ENCODE data around the gene PADI3.
A peak's percentile ranks its signal among the peaks of the same experiment; 100 is the strongest.
"Not testable (repeated sequence)": the region's sequence is repeated elsewhere in the genome, so short reads cannot be mapped to it uniquely, and the experiment has no call there.

Gene PADI3

DNA sequence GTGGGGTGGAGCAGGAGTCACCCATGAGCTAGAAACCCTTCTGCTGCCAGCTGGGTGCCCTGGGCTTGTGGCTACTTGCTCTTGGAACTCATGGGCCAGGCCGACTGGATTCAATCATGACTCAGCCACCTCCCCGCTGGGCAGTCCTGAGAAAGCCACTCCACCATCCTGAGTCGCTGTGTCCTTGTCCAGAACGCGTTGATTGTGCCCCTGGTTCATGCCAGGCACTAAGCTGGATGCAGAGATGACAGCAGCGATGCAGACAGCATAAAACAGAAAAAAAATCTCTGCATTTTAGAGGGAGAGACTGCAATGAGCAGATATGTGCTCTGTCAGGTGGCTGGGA, 33.4 kb upstream of the PADI3 start:
- DNase-seq = no peak

DNA sequence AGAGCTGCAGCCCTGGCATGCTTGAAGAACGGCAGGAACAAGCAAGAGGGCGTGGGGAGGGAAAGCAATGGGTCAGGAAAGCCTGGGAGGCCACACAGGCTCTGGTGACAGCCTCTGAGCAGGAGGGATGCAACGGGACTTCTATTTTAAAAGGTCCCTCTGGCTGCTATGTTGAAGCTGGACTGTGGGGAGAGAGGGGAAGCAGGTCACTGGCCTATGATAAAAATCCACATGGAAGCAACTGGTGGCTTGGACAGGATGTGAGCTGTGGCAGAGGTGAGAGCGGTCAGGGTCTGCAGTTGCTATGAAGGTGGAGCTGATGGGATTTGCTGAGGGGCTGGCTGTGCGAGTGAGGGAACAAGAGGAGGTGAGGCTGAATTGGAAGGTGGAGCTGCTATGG, 32.8 kb upstream of the PADI3 start:
- DNase-seq = no peak

DNA sequence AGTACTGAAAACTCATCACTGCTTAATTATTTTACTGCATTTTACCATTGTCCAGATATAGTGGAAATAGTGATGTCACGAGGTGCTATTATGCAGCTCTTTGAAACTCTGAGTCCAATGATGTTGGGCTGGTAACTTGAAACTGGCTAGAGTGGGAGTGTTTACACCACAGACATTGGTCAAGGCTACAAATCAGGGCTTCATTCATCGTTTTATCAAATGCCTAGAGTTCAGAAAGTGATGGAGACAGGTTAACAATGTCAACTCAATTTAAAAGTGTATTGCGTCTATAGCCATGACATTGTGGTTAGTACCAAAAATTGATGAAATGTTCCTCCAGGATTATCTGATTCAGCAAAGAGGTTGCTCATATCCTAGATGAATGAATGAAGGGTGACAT, 31.3 kb upstream of the PADI3 start:
- no peak for DNase-seq

DNA sequence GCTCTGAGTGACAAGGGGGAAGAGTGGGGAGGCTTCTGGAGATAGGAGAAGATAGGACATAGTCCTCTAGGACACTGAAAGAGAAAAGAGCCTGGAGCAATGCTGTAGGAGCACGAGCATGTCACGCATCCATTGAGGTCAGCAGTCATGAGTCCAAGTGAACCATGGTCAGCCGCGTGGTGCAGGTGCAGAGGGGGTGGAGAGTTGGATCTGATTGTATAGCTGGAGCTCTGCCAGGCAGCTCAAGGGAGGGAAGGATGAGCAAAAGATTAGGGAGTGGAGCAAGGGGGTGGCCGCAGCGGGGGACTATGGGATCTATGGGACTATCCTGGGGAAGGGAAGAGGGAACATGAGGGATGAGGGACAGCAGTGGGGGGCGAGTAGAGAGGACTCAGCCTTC, 30.0 kb upstream of the PADI3 start:
- DNase-seq = no peak

DNA sequence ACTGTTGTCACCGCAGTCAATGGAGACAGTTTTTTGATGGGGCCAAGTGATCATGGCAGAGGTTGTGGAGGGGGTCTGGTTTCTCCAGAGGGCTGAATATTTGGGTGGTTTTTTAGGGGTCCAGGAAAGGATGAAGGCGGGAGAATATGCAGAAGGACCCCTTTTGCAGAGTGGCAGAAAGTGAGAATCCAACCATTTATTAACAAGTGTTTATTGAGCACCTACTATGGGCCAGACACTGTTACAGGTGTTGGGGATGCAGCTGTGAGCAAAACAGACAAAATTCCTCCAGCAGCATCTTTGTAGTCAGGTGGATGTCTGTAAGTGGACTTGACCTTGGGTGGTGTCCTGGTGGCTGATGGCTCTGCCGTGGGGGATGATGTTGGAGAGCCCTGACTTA, 28.6 kb upstream of the PADI3 start:
- DNase-seq = no peak

DNA sequence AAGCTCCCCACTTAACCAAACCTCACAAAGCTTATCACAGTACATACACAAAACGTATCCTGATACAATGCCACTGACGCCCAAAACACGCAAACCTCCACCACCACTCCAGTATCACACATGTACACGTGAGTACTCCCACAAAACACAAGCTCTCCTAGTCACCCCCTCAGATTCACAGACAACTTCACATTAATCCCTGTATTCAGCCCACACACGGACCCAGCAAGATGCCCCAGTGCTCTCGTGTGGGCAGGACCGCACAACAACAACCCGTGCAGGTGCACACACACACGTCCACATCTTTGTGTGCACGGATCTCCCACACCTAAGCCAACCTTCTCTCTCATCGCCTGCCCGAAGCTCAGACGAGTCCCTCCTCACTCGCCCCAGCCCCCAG, 26.3 kb upstream of the PADI3 start:
- DNase-seq = no peak

DNA sequence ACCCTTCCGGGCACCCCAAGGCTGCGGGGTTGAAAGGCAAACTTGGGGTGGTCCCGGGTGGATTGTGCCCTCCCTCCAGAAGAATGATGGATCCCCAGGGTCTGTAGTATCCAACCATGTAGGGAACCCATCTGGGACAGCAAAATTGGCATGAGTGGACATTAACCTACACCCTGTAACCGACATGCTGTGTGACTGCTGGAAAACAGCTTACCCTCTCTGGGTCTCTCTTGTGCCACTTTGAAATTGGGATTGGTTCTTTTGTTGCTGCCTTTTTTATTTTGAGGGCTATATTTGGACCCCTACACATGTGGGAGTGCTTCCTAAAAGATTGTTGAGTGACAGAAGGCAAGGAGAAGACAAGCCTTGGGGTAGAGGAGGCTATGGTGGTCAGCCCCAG, 24.5 kb upstream of the PADI3 start:
- DNase-seq = no peak

DNA sequence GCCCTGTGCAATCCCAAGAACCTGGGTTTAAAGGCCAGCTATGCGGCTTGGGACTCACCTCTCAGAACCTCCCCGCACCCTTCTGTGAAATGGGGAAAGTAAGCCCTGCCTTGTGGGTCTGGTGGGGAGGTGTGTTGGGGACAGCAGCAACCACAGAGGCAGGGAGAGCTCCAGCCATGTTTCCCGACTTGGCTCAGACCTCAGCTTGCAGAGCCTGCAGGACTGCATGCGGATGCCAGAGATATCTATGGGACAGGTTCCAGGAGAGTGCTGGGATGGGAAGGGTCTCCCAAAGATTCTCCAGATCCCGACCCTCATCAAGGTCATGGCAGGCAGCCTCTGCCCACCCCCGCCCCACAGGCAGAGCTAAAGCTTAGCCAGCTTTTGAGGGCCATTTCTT, 23.8 kb upstream of the PADI3 start:
- DNase-seq = no peak

DNA sequence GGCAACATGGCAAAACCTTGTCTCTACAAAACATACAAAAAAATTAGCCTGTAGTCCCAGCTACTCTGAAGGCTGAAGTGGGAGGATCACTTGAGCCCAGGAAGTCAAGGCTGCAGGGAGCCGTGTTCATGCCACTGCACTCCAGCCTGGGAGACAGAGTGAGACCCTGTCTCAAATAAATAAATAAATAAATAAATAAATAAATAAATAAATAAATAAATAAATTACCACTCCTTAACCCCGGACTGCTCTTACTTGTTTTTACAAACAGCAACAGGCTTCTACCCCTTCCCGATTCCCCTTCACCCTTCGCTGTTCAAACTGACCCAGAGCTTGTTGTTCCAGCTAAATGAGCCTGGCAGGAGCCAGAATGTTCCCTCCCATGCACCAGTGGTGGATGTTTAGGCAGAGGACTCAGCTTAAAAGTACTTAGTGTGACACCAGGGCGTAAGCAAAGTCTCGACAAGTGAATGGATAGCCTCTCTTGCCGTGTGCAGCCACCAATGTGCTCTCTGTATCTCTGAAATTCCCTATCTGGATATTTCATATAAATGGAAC, 21.5 kb upstream of the PADI3 start:
- no peak for DNase-seq

DNA sequence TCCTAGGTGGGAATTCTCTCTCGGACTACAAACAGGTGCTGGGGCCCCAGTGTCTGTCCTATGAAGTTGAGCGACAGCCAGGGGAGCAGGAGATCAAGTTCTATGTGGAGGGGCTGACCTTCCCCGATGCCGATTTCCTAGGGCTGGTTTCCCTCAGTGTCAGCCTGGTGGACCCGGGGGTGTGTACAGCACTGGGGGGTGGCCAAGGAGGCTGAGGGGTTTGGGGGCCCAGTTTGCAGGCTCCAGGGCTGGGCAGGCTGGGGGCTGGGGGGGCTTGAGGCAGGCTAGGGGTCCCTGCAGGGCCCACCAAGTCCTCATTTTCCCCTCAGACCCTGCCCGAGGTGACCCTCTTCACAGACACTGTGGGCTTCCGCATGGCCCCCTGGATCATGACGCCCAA, 20.3 kb upstream of the PADI3 start:
- no peak for DNase-seq

DNA sequence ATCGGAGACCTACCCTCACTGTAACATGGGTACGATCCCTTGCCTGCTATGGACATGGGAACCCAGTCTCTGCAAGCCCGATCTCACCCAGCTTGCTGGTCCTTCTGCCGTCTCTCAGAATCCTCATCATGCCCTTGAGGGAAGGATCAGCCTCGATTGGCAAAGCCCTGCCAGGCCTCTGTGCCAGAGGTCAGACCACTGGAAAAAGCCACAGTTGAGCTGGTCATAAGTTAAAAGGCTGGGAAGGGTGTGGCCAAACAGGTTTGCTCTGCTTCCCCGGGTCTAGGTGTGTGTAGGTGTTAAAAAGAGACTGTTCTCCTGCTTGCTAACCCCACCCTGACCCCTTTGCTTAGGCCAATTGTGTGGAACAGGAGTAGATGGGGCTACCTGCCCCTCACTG, 19.5 kb upstream of the PADI3 start:
- DNase-seq = no peak

DNA sequence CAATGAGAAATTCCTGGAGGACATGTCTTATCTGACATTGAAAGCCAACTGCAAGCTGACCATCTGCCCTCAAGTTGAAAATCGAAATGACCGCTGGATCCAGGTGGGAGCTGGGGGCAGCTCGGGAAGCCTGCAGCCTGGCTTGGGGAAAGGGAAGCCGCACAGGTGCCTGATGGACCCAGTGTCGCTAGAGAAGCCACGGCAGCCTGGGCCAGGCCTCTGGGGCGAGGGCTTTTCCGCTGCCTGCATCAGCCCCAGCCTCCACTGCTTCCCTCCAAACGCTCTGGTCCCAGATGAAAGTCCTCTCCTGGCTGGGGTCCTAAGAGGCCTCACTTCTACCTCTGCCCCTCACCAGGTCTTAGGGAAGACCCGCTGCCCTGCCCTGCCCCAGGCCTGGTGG, 18.8 kb upstream of the PADI3 start:
- DNase-seq = no peak

DNA sequence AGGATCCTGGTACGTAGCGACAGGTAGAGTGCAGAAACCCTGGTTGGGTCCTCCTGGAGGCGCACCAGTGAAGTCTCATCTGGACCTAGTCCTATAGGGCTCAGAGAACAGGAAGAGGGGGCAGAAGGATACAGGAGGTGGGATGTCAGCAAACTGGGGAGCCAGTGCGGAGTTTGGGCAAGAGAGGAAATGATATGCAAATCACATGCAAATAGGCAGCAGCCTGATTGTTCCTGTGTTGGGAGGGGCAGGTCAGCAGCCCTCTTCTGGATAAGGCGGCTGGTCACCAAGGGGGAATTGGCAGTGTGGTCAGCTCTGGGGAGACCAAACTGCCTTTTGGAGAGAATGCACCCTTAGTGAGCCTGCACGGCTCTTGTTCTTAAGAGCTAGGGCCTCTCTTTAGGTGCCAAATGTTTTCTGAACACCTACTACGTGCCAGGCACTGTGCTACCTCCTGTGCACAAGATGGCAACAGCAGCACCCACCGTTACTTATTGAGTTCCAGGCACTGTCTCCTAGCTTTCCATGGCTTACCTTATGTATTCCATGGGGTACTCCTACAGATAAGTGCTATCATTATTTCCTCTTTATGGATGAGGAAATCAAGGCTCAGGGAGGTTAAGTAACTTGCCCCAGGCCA, 18.1 kb upstream of the PADI3 start:
- no peak for DNase-seq

DNA sequence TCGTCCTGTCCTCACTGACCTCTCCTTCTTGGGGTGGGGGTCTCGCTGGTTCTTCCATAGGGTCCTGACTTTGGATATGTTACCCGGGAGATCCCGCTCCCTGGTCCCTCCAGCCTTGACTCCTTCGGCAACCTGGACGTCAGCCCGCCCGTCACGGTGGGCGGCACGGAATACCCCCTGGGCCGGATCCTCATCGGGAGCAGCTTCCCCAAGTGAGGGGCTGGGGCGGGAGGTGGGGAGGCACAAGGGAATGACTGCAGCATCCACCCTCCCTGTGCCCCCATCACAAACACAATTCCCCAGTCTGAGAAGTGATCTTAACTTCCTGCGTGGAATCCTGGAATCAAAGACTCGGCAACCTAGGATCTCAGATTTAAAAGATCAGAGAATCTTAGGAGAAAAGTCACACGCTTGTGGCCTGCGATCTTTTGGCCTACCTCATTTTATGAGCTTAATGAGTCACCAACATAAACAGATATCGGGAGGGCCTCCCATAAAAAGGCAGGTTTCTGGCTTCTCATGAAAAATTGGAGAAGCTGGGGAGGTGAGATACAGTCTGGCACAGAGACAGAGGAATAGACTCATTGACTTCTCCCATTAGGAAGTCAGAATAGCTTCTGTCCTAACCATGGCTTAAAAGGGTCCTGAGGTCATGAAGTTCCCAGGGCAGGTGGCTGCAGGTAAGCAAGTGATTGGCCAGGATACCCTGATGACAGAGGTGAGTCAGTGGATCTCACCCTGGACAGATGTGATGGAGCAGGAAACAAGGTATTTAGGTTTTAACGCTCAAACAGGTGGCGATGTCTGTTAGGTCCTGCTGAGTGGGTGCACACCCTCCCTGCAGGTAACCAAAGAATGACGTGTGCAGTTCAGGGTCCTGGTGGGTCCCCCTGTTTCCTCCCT, 15.9 kb upstream of the PADI3 start:
- DNase-seq = no peak

DNA sequence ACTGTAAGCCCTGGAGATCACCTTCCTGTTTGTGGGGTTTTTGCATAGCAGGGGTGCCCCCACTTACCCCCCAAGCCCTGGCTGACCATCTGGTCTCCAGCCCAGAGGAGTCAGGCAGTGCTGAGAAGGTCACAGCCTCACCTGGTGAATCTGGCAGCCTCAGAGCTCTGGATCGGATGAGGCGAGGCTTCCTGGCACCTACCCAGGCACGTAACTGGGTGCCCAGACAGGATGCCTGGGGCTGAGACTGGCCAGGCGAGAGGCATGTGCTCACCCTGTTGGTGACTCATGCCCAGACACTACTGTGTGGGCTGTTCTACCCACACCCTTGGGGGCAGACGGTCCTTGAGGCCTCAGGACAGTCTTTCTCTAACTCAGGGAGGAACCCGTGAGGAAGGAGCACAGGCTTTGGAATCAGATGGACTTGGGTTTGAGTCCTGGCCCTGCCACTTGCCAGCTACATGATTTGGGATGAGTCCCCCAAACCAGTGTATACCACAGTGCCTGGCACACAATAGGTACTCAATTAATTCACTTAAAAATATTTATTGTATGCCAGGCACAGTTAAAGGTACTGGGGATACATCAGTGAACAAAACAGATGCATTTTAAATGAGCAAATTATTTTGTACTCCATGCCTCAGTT, 15.1 kb upstream of the PADI3 start:
- no peak for DNase-seq

DNA sequence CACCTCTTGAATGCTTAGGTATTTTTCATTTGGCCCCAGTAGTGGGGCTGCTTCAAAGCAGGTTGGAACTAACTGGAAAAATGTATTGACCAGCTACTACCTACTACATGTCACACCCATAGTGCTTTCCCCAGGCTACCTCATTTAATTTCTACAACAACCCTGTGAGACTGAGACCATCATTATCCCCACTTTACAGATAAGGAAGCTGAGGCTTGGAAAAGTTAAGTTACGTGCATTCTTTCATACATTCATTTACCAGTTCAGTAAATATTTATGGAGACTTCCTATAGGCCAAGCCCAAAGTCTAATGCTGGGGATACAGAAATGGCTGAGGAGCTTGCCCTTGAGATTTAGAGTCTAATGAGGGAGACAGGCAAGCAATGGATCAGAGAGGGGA, 14.5 kb upstream of the PADI3 start:
- DNase-seq = no peak

DNA sequence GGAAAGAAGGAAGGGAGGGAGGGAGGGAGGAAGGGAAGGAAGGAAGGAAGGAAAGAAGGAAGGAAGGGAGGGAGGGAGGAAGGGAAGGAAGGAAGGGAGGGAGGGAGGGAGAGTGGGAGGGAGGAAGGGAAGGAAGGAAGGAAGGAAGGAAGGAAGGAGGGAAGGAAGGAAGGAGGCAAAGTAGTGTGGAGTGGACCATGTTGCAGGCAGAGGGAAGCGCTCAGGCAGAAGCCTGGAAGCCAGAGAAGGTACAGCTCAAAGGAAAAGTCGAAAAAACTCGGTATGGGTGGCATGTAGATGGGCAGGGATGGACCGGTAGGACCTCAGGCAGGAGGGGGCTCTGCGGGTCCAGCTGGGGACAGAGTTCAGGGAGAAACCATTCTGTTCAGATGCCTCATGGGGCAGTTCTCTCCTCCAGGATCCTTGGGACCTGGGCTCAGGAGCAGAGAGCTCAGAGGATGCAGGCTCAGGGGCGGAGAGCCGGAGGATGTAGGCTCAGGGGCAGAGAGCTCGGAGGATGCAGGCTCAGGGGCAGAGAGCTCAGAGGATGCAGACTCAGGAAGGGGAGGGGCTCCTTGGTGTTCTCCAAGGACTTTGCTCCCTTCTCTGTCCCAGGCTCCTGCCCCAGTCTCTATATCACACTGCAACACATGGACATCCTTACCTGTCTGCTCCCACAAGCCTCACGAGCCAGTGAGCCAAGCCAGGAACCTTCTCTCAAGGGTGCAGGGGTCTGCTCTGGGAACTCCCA, 13.6 kb upstream of the PADI3 start:
- DNase-seq = no peak

DNA sequence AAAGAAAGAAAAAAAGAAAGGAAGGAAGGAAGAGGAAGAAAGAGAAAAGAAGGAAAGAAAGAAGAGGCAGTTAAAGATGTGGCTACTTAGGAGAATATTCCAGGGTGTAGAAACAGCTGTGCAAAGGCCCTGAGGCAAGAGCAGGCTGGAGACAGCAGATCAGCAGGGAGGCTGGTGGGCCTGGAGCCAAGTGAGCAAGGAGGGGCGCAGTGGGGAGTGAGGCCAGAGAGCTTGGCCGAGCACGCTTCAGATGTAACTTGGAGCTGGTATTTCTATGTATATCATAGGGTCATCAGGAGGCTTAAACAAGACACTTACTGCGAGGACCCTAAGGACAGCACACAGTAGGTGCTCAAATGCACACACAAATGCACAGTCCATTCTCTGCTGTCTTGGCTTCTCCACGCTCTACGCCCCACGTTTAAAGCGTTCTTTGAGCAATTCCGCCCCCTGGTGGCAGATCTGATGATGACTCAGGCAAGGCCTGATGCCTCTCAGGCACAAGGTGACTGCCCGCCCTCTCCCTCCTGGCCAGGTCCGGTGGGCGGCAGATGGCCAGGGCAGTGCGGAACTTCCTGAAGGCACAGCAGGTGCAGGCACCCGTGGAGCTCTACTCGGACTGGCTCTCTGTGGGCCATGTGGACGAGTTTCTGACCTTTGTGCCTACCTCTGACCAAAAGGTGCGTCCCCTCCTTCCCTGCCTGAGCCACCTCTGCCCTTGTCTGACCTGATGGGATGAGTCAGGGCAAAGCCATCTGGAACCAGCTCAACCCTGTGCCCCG, 11.9 kb upstream of the PADI3 start:
- peak; percentile 82 for DNase-seq

DNA sequence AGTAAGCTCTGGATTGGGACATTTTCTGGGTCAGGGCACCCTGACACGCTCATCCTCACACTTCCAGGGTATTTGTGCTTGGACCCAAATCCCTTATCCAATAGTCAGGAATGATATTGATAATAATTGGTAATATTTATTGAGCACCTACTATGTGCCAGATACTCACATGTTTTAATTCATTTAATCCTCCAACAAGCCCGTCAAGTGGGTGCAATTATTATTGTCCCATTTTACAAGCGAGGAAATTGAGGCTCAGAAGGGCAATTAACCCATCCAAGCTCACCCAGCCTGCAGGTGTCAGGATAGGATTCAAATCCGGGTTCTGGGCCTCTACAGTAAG, 11.4 kb upstream of the PADI3 start:
- DNase-seq = no peak

DNA sequence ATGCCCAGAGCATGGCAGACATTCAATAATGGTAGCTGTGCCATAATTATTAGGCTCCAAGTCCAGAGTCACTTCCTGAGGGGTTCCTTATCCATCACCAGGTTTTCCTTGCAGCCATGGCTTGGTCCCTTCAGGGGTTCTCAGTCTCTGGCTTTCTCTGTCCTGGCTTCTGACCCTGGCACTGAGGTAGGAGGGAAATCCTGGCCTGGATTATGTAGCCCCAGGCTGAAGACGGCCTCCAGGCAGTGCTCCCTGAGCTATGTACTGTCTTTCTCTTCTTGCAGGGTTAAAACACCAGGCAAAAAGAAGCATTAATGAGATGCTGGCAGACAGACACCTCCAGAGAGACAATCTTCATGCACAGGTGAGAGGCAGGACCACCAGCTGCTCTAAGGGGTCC, 9.5 kb upstream of the PADI3 start:
- DNase-seq = peak; percentile 20

DNA sequence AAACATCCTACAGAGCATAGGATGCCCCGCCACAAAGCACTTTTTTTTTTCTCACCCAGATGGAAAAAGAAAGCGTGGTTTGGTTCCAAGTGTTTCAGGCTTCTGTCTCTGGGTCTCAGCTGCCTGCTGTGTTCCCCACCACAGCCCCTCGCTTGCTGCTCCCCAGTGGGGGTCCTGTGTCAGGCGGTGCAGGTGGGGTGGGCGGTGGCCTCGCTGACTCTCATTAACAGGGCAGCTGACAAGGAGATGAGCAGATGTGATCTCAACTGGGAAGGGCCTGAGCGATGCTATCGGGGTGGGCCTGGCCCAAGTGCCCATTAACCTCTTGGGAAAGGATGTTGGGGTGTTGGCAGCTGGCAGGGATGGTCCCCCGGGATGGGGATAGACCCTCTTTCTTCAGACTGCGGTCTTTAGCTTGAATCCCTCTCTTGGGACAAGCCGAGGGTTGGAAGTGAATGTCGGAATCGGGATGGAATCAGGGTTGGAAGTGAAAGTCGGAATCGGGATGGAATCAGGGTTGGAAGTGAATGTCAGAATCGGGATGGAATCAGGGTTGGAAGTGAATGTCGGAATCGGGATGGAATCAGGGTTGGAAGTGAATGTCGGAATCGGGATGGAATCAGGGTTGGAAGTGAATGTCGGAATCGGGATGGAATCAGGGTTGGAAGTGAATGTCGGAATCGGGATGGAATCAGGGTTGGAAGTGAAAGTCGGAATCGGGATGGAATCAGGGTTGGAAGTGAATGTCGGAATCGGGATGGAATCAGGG, 7.7 kb upstream of the PADI3 start:
- not testable (repeated sequence) for DNase-seq

DNA sequence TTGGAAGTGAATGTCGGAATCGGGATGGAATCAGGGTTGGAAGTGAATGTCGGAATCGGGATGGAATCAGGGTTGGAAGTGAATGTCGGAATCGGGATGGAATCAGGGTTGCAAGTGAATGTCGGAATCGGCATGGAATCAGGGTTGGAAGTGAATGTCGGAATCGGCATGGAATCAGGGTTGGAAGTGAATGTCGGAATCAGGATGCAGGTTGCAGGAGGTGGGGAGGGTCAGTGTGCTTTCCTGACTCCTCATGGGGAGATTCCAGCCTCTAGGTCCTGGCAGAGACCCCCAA, 7.2 kb upstream of the PADI3 start:
- not testable (repeated sequence) for DNase-seq

All from CD4-positive, alpha-beta T cell treated with Interleukin-10 for 1 hour (primary cell).